Keratinocyte (primary cell): ENCODE results near the gene SPATA13. TPM values are rescaled to one million over a fixed set of nuclear protein-coding genes. Genes with fewer than 3 reads are reported as not detected.

Source experiments
- DNase-seq: peaks from one replicate; pipeline ENCODE4 v3.0.0-alpha.2; 2011; ENCODE audit warnings: low read depth, missing footprints, low spot score
- FAIRE-seq: peaks from 2 replicates; lab custom pipeline; 2011; peaks lifted over from hg19 to GRCh38; lab: Jason Lieb, UNC
- H2AFZ ChIP-seq: 2 replicates; pipeline ENCODE4 v1.6.0; 2012; ENCODE audit warnings: low read length, control low read depth, inconsistent platforms; ENCODE audit not compliant: control insufficient read depth
- H3K27ac ChIP-seq: 2 replicates; pipeline ENCODE4 v1.5.1; 2011; ENCODE audit warnings: low read length; ENCODE audit not compliant: control insufficient read depth, insufficient read depth
- H3K27me3 ChIP-seq: 3 replicates; pipeline ENCODE4 v1.6.0; 2011; ENCODE audit warnings: low read length; ENCODE audit not compliant: control insufficient read depth, insufficient read depth; ENCODE audit errors: extremely low read depth
- H3K36me3 ChIP-seq, 2 experiments: 2 replicates in 1 of 2; 3 replicates in 1 of 2; pipeline ENCODE4 v1.5.1; 2011; ENCODE audit warnings: low read length in 2 of 2, mild to moderate bottlenecking in 1 of 2; ENCODE audit not compliant: control insufficient read depth in 2 of 2, insufficient read depth in 2 of 2; ENCODE audit errors: extremely low read depth in 1 of 2
- H3K4me1 ChIP-seq: 3 replicates; pipeline ENCODE4 v1.5.1; 2011; ENCODE audit warnings: low read length; ENCODE audit not compliant: control insufficient read depth, insufficient read depth; ENCODE audit errors: extremely low read depth
- H3K4me2 ChIP-seq: 3 replicates; pipeline ENCODE4 v1.6.0; 2011; ENCODE audit warnings: low read depth, low read length; ENCODE audit not compliant: control insufficient read depth, insufficient read depth; ENCODE audit errors: extremely low read depth
- H3K4me3 ChIP-seq, 3 experiments: fragments of 200-600 bp in 1 of 3; sonication (generic) in 1 of 3; 2 replicates in 2 of 3; 3 replicates in 1 of 3; pipeline ENCODE4 v1.5.1; 2011 to 2016; ENCODE audit warnings: low read length in 3 of 3, mild to moderate bottlenecking in 3 of 3, control low read depth in 2 of 3, inconsistent platforms in 1 of 3, low read depth in 1 of 3, mixed read lengths in 1 of 3, mixed run types in 1 of 3, moderate library complexity in 1 of 3; ENCODE audit not compliant: control insufficient read depth in 2 of 3, insufficient read depth in 2 of 3; ENCODE audit errors: extremely low read depth in 1 of 3
- H3K79me2 ChIP-seq: 2 replicates; pipeline ENCODE4 v1.6.0; 2012; ENCODE audit warnings: low read length; ENCODE audit not compliant: control insufficient read depth, insufficient read depth
- H3K9ac ChIP-seq: 3 replicates; pipeline ENCODE4 v1.6.0; 2011; ENCODE audit warnings: low read length; ENCODE audit not compliant: control insufficient read depth, insufficient read depth; ENCODE audit errors: extremely low read depth
- H3K9me1 ChIP-seq: 3 replicates; pipeline ENCODE4 v1.6.0; 2011; ENCODE audit warnings: low read length; ENCODE audit not compliant: control insufficient read depth, insufficient read depth; ENCODE audit errors: extremely low read depth
- H3K9me3 ChIP-seq: 2 replicates; pipeline ENCODE4 v1.5.1; 2012; ENCODE audit warnings: low read depth, low read length; ENCODE audit not compliant: control insufficient read depth
- H4K20me1 ChIP-seq: 3 replicates; pipeline ENCODE4 v1.6.0; 2011; ENCODE audit warnings: low read length; ENCODE audit not compliant: control insufficient read depth, insufficient read depth; ENCODE audit errors: extremely low read depth
- EZH2 ChIP-seq: IDR thresholded peaks from one replicate; pipeline ENCODE4 v1.6.1; 2012; ENCODE audit warnings: inconsistent platforms, mild to moderate bottlenecking, low read length, moderate library complexity
- dilution Hi-C: fragments of 300-500 bp; cut with MboI; formaldehyde crosslinking; loops from one replicate; pipeline ENCODE4 v1.7.0; 2020; ENCODE audit warnings: low sequenced_read_pairs; ENCODE audit not compliant: extremely low pct_ligation_motif_present
- polyA plus RNA-seq, 5 experiments: library from polyadenylated mRNA; depleted of rRNA in 3 of 5; stranded (reverse) in 3 of 5; stranded (forward) in 1 of 5; unstranded in 1 of 5; fragments of >200 nt; gene quantifications; 1 replicate in 1 of 5; 2 replicates in 3 of 5; 3 replicates in 1 of 5; pipeline versions ENCODE4 v1.2.1 to v1.2.3, GENCODE V29; 2011 to 2012; ENCODE audit warnings: missing spikeins in 2 of 5, low read depth in 1 of 5, low replicate concordance in 1 of 5
- TF ChIP-seq, protein P1 (sequence below), 3 experiments: IDR thresholded peaks in 1 of 3; conservative IDR thresholded peaks in 1 of 3; optimal IDR thresholded peaks in 1 of 3; 2 replicates in 2 of 3; 3 replicates in 1 of 3; pipeline versions ENCODE3 to v1.5.1; 2011; ENCODE audit warnings: low read length in 3 of 3, mild to moderate bottlenecking in 3 of 3, moderate library complexity in 2 of 3, control low read depth in 1 of 3, inconsistent platforms in 1 of 3; ENCODE audit not compliant: insufficient read depth in 2 of 3; ENCODE audit errors: extremely low read depth in 1 of 3

SPATA13 gene
- polyA plus RNA-seq, 1 donor (not counting 4 experiments of a cell fraction or from before 2014, with no cell fraction given): 1.2 TPM

DNA sequence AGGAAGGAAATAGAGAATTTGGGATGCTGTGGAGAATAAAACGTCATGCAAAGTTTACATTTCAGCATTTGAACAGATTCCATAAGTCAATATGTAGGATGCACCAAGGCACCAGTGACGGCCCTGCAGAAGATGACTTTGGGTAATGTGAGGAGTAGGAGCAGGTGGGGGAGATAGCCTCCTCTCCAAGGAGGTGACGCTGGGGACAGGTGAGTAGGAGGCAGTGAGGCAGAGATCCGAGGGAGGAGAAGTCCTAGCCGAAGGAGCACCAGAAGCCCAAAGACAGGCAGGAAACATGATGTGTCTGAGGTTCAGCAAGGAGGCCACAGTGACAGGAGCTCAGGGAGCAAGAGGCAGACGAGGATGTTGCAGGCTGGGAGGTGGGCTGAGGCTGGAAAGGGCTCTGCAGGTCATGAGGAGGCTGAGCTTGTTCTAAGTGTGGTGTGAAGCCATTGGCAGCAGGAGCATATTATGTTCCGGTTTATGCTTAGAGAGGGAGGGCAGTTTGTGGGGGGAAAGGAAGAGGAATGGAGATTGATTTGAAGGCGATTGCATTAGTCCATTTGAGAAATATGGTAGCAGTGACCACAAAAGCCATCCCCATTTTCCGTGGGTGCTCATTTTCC, 93.1 kb downstream of the SPATA13 start:
- H3K27ac ChIP-seq: no peak overlapping the region
- no peaks in the 10 kb centered on the region for H3K27me3 ChIP-seq
- no peaks in the 10 kb centered on the region for H3K79me2 ChIP-seq
- H3K4me3 ChIP-seq: no peak overlapping the region
- FAIRE-seq (no peak), DNase-seq (no peak)
- H3K9me1 ChIP-seq: no peaks in the 10 kb centered on the region
- dilution Hi-C loops: no loop called here
- H3K9me3 ChIP-seq: no peaks in the 10 kb centered on the region
- no peaks in the 10 kb centered on the region for H3K36me3 ChIP-seq
- no peaks in the 10 kb centered on the region for H4K20me1 ChIP-seq
- H3K4me1 ChIP-seq: no peaks in the 10 kb centered on the region
- TF ChIP-seq EZH2: no peak
- TF ChIP-seq, protein P1, sequence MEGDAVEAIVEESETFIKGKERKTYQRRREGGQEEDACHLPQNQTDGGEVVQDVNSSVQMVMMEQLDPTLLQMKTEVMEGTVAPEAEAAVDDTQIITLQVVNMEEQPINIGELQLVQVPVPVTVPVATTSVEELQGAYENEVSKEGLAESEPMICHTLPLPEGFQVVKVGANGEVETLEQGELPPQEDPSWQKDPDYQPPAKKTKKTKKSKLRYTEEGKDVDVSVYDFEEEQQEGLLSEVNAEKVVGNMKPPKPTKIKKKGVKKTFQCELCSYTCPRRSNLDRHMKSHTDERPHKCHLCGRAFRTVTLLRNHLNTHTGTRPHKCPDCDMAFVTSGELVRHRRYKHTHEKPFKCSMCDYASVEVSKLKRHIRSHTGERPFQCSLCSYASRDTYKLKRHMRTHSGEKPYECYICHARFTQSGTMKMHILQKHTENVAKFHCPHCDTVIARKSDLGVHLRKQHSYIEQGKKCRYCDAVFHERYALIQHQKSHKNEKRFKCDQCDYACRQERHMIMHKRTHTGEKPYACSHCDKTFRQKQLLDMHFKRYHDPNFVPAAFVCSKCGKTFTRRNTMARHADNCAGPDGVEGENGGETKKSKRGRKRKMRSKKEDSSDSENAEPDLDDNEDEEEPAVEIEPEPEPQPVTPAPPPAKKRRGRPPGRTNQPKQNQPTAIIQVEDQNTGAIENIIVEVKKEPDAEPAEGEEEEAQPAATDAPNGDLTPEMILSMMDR (optimal IDR thresholded peaks at IDR 0.05 in 1 of 3, IDR thresholded peaks at IDR 0.05 in 1 of 3, conservative IDR thresholded peaks at IDR 0.05 in 1 of 3; ENCODE audit: extremely low read depth in 1 of 3, insufficient read depth in 2 of 3, low read length in 3 of 3): no peak
- no peak overlapping the region for H2AFZ ChIP-seq
- H3K4me2 ChIP-seq: no peak overlapping the region
- H3K9ac ChIP-seq: no peak overlapping the region

DNA sequence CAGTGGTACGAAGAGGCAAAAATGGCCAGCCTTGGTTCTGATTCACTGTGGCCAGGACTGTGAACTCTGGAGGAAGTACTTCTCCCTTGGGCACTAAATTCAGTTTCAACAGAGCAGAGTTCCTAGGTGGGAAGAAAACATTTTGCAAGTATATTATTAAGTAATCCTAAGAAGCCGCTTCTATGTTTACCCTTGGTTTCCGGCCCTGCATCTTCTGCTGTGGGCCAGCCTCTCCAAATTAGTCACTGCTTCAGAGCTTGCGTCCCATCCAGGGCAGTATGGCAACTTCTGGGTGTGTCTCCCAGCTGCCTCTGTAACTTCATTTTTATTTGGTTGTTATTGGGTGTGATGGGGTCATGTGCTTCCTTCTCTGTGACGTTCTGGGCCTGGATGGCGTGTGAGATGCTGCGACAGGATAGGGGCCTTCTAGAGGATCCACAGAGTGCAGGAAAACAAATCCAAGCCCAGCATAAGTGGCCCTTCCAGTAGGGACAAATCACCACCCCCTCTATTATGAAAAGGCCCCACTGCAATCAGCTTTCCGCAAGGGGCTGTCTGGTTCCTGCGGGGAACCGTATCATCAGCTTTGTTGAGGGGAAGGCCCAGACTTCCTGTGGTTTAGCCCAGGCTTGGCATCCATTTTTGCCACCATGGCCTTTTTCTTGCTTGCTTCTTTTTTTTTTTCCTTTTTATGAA, 93.8 kb downstream of the SPATA13 start:
- Histone ChIP-seq H2AFZ (no peak overlapping the region), H3K27ac (no peak overlapping the region), H3K9me1 (no peaks in the 10 kb centered on the region), H3K9ac (no peak overlapping the region), H4K20me1 (no peaks in the 10 kb centered on the region), H3K4me2 (no peak overlapping the region), H3K36me3 (no peaks in the 10 kb centered on the region), H3K4me1 (no peaks in the 10 kb centered on the region), H3K4me3 (no peak overlapping the region), H3K79me2 (no peaks in the 10 kb centered on the region), H3K9me3 (no peaks in the 10 kb centered on the region), H3K27me3 (no peaks in the 10 kb centered on the region)
- dilution Hi-C loops: no loop called here
- no peak for DNase-seq
- FAIRE-seq: no peak
- TF ChIP-seq, protein P1 (optimal IDR thresholded peaks at IDR 0.05 in 1 of 3, IDR thresholded peaks at IDR 0.05 in 1 of 3, conservative IDR thresholded peaks at IDR 0.05 in 1 of 3; ENCODE audit: extremely low read depth in 1 of 3, insufficient read depth in 2 of 3, low read length in 3 of 3): no peak
- TF ChIP-seq EZH2: no peak
